ENCODE measurements around the gene STIM1. TPM values are rescaled to one million over a fixed set of nuclear protein-coding genes. Genes with fewer than 3 reads are reported as not detected.
A peak's percentile ranks its signal among the peaks of the same experiment; 100 is the strongest.

The STIM1 gene
- total and polyA plus RNA-seq, 7 donors = 52.1 to 147 (median 109) TPM

GRCh38 chr11:3817181-3817800 lies 38.2 kb upstream of the STIM1 start:
- intact Hi-C loops (cut with DNase I) = no loop called here
- WGBS, 3 donors = 82 to 84% (median 84%) methylated on average over 10 of the region's 10 CpGs
- no peak for ATAC-seq

GRCh38 chr11:3820971-3821370 lies 34.5 kb upstream of the STIM1 start:
- WGBS, 3 donors = 96 to 100% (median 98%) methylated on average over 2 of the region's 2 CpGs
- DNase-seq = no peak
- H3K4me3 ChIP-seq = no peak overlapping the region
- no peaks in the 10 kb centered on the region for H3K27me3 ChIP-seq (ENCODE audit: insufficient read depth in 3 of 3, low read length in 2 of 3)
- no peak for TF ChIP-seq CTCF (IDR thresholded peaks at IDR 0.05)
- H3K4me1 ChIP-seq = no peaks in the 10 kb centered on the region
- intact Hi-C loops (cut with DNase I) = no loop called here
- ATAC-seq = no peak
- H3K36me3 ChIP-seq (ENCODE audit: insufficient read depth in 1 of 2, low read depth in 1 of 2) = no peaks in the 10 kb centered on the region
- H3K9me3 ChIP-seq = no peaks in the 10 kb centered on the region
- no peak overlapping the region for H3K27ac ChIP-seq

More at GRCh38 chr11:3817181-3817800, 38.2 kb upstream of the STIM1 start:
- no peak for DNase-seq
- no peaks in the 10 kb centered on the region for H3K27me3 ChIP-seq (ENCODE audit: insufficient read depth in 3 of 3, low read length in 2 of 3)
- H3K4me3 ChIP-seq = no peak overlapping the region
- no peak overlapping the region for H3K27ac ChIP-seq
- H3K4me1 ChIP-seq = no peaks in the 10 kb centered on the region
- H3K36me3 ChIP-seq (ENCODE audit: insufficient read depth in 1 of 2, low read depth in 1 of 2) = no peaks in the 10 kb centered on the region
- TF ChIP-seq CTCF (IDR thresholded peaks at IDR 0.05) = no peak
- no peaks in the 10 kb centered on the region for H3K9me3 ChIP-seq

- ATAC-seq = no peak
Observed at GRCh38 chr11:3822312-3822711, 33.2 kb upstream of the STIM1 start.

GRCh38 chr11:3823303-3823702 lies 32.2 kb upstream of the STIM1 start:
- ATAC-seq = peak; percentile 36 to 69 (median 52)
- Histone ChIP-seq H3K27ac (no peak overlapping the region), H3K9me3 (no peaks in the 10 kb centered on the region), H3K27me3 (ENCODE audit: insufficient read depth in 3 of 3, low read length in 2 of 3) (no peaks in the 10 kb centered on the region), H3K4me1 (no peaks in the 10 kb centered on the region), H3K36me3 (ENCODE audit: insufficient read depth in 1 of 2, low read depth in 1 of 2) (peaks cover 0 to 21% of the 10 kb centered on the region in 2 donors), H3K4me3 (no peak overlapping the region)
- TF ChIP-seq CTCF (IDR thresholded peaks at IDR 0.05) = no peak
- 83 to 90% (median 90%) methylated on average over 3 of the region's 3 CpGs for WGBS, 3 donors
- DNase-seq = no peak
- intact Hi-C loops (cut with DNase I) = no loop called here

More at GRCh38 chr11:3822312-3822711, 33.2 kb upstream of the STIM1 start:
- H3K36me3 ChIP-seq (ENCODE audit: insufficient read depth in 1 of 2, low read depth in 1 of 2) = peaks cover 0 to 12% of the 10 kb centered on the region in 2 donors
- no peaks in the 10 kb centered on the region for H3K27me3 ChIP-seq (ENCODE audit: insufficient read depth in 3 of 3, low read length in 2 of 3)
- no peaks in the 10 kb centered on the region for H3K9me3 ChIP-seq
- H3K4me1 ChIP-seq = no peaks in the 10 kb centered on the region
- no peak for TF ChIP-seq CTCF (IDR thresholded peaks at IDR 0.05)
- H3K27ac ChIP-seq = no peak overlapping the region
- intact Hi-C loops (cut with DNase I) = no loop called here
- 92 to 98% (median 96%) methylated on average over 5 to 7 of the region's 7 CpGs for WGBS, 3 donors
- DNase-seq = no peak
- H3K4me3 ChIP-seq = no peak overlapping the region

Data from psoas muscle (tissue), 8 donors.